ENCODE data around the gene CD276.

Gene CD276

GRCh38 chr15:73704869-73705645 lies 20.9 kb downstream of the CD276 start:
- 45% methylated on average over 13 of the region's 13 CpGs for WGBS (ENCODE audit: insufficient coverage)
- Histone ChIP-seq H3K4me1 (ENCODE audit: control extremely low read depth in 1 of 4, control insufficient read depth in 4 of 4, insufficient read depth in 4 of 4, low read length in 3 of 4) (no peaks in the 10 kb centered on the region), H3K27me3 (replicated peaks in 2 of 5; ENCODE audit: control insufficient read depth in 4 of 5, insufficient read depth in 5 of 5, low read length in 4 of 5) (peaks cover 0 to 5% (median 0%) of the 10 kb centered on the region in 5 experiments), H3K4me3 (ENCODE audit: control insufficient read depth in 1 of 7, extremely low read depth in 1 of 7, insufficient read depth in 4 of 7, low read depth in 2 of 7, low read length in 6 of 7) (no peak overlapping the region), H3K9me3 (ENCODE audit: control extremely low read depth in 1 of 5, control insufficient read depth in 4 of 5, insufficient read depth in 2 of 5, low read depth in 1 of 5, low read length in 4 of 5) (no peaks in the 10 kb centered on the region), H3K36me3 (ENCODE audit: control insufficient read depth in 4 of 4, insufficient read depth in 4 of 4, low read length in 3 of 4) (no peaks in the 10 kb centered on the region), H3K27ac (ENCODE audit: insufficient read depth in 1 of 2, low read depth in 1 of 2, low read length in 2 of 2, poor library complexity in 1 of 2, severe bottlenecking in 2 of 2) (no peak overlapping the region)
- CTCF ChIA-PET, result interaction anchor here (0.7 to 16.8 kb wide), 23 partner anchors 11 to 464 kb away, joined by 3 to 287 read pairs (median 4); partner anchors contain the start of genes CD276 and NPTN
- DNase-seq, result peak; percentile 60 to 76 (median 70)
- POLR2A ChIA-PET, result no interaction called here

- Histone ChIP-seq H3K36me3 (ENCODE audit: control insufficient read depth in 4 of 4, insufficient read depth in 4 of 4, low read length in 3 of 4) (no peaks in the 10 kb centered on the region), H3K4me1 (ENCODE audit: control extremely low read depth in 1 of 4, control insufficient read depth in 4 of 4, insufficient read depth in 4 of 4, low read length in 3 of 4) (peaks cover 0 to 4% (median 2%) of the 10 kb centered on the region in 4 experiments), H3K9me3 (ENCODE audit: control extremely low read depth in 1 of 5, control insufficient read depth in 4 of 5, insufficient read depth in 2 of 5, low read depth in 1 of 5, low read length in 4 of 5) (no peaks in the 10 kb centered on the region), H3K27ac (ENCODE audit: insufficient read depth in 1 of 2, low read depth in 1 of 2, low read length in 2 of 2, poor library complexity in 1 of 2, severe bottlenecking in 2 of 2) (no peak overlapping the region), H3K27me3 (replicated peaks in 2 of 5; ENCODE audit: control insufficient read depth in 4 of 5, insufficient read depth in 5 of 5, low read length in 4 of 5) (peaks cover 0 to 2% (median 0%) of the 10 kb centered on the region in 5 experiments), H3K4me3 (ENCODE audit: control insufficient read depth in 1 of 7, extremely low read depth in 1 of 7, insufficient read depth in 4 of 7, low read depth in 2 of 7, low read length in 6 of 7) (no peak overlapping the region)
- ChIA-PET POLR2A (no interaction called here), CTCF (interaction anchor here (0.8 to 15.4 kb wide), 3 partner anchors 9 to 72 kb away, joined by 3 to 287 read pairs (median 3); partner anchors contain the start of gene NPTN)
- WGBS (ENCODE audit: insufficient coverage), result 100% methylated on average over 6 of the region's 6 CpGs
- DNase-seq, result no peak
Measured at GRCh38 chr15:73708691-73709090, 24.5 kb downstream of the CD276 start.

- Histone ChIP-seq H3K27me3 (replicated peaks in 2 of 5; ENCODE audit: control insufficient read depth in 4 of 5, insufficient read depth in 5 of 5, low read length in 4 of 5) (peaks cover 0 to 2% (median 0%) of the 10 kb centered on the region in 5 experiments), H3K27ac (ENCODE audit: insufficient read depth in 1 of 2, low read depth in 1 of 2, low read length in 2 of 2, poor library complexity in 1 of 2, severe bottlenecking in 2 of 2) (no peak overlapping the region), H3K36me3 (ENCODE audit: control insufficient read depth in 4 of 4, insufficient read depth in 4 of 4, low read length in 3 of 4) (no peaks in the 10 kb centered on the region), H3K4me1 (ENCODE audit: control extremely low read depth in 1 of 4, control insufficient read depth in 4 of 4, insufficient read depth in 4 of 4, low read length in 3 of 4) (peaks cover 0 to 4% (median 2%) of the 10 kb centered on the region in 4 experiments), H3K9me3 (ENCODE audit: control extremely low read depth in 1 of 5, control insufficient read depth in 4 of 5, insufficient read depth in 2 of 5, low read depth in 1 of 5, low read length in 4 of 5) (no peaks in the 10 kb centered on the region), H3K4me3 (ENCODE audit: control insufficient read depth in 1 of 7, extremely low read depth in 1 of 7, insufficient read depth in 4 of 7, low read depth in 2 of 7, low read length in 6 of 7) (no peak overlapping the region)
- DNase-seq, result no peak
- POLR2A ChIA-PET, result no interaction called here
- CTCF ChIA-PET, result interaction anchor here (0.9 to 1.5 kb wide), 2 partner anchors 9 to 13 kb away, joined by 3 to 4 read pairs; no protein-coding TSS in a partner anchor
- 100% methylated on average over 4 of the region's 6 CpGs for WGBS (ENCODE audit: insufficient coverage)
Measured at GRCh38 chr15:73709241-73709640, 25.1 kb downstream of the CD276 start.

GRCh38 chr15:73709686-73710085 lies 25.5 kb downstream of the CD276 start:
- Histone ChIP-seq H3K27ac (ENCODE audit: insufficient read depth in 1 of 2, low read depth in 1 of 2, low read length in 2 of 2, poor library complexity in 1 of 2, severe bottlenecking in 2 of 2) (no peak overlapping the region), H3K9me3 (ENCODE audit: control extremely low read depth in 1 of 5, control insufficient read depth in 4 of 5, insufficient read depth in 2 of 5, low read depth in 1 of 5, low read length in 4 of 5) (no peaks in the 10 kb centered on the region), H3K4me1 (ENCODE audit: control extremely low read depth in 1 of 4, control insufficient read depth in 4 of 4, insufficient read depth in 4 of 4, low read length in 3 of 4) (peaks cover 0 to 4% (median 2%) of the 10 kb centered on the region in 4 experiments), H3K27me3 (replicated peaks in 2 of 5; ENCODE audit: control insufficient read depth in 4 of 5, insufficient read depth in 5 of 5, low read length in 4 of 5) (peaks cover 0 to 2% (median 0%) of the 10 kb centered on the region in 5 experiments), H3K36me3 (ENCODE audit: control insufficient read depth in 4 of 4, insufficient read depth in 4 of 4, low read length in 3 of 4) (no peaks in the 10 kb centered on the region), H3K4me3 (ENCODE audit: control insufficient read depth in 1 of 7, extremely low read depth in 1 of 7, insufficient read depth in 4 of 7, low read depth in 2 of 7, low read length in 6 of 7) (no peak overlapping the region)
- WGBS (ENCODE audit: insufficient coverage), result 93% methylated on average over 3 of the region's 4 CpGs
- ChIA-PET POLR2A (no interaction called here), CTCF (interaction anchor here (1.0 to 1.5 kb wide), 2 partner anchors 9 to 13 kb away, joined by 3 to 4 read pairs; no protein-coding TSS in a partner anchor)
- no peak for DNase-seq

- WGBS (ENCODE audit: insufficient coverage), result 67% methylated on average over 3 of the region's 5 CpGs
- CTCF ChIA-PET, result interaction anchor here (0.7 to 1.5 kb wide), 4 partner anchors 10 to 197 kb away, joined by 3 to 4 read pairs (median 3); no protein-coding TSS in a partner anchor
Measured at GRCh38 chr15:73710321-73710720, 26.1 kb downstream of the CD276 start.

GRCh38 chr15:73711526-73711925 lies 27.3 kb downstream of the CD276 start:
- CTCF ChIA-PET, result interaction anchor here (1.0 to 1.3 kb wide), 6 partner anchors 10 to 152 kb away, joined by 3 to 4 read pairs (median 3); no protein-coding TSS in a partner anchor
- 100% methylated on average over 1 of the region's 4 CpGs for WGBS (ENCODE audit: insufficient coverage)
- peak in 2 of 3 donors; percentile 36 to 49 for DNase-seq
- Histone ChIP-seq H3K4me1 (ENCODE audit: control extremely low read depth in 1 of 4, control insufficient read depth in 4 of 4, insufficient read depth in 4 of 4, low read length in 3 of 4) (peaks cover 0 to 4% (median 2%) of the 10 kb centered on the region in 4 experiments), H3K9me3 (ENCODE audit: control extremely low read depth in 1 of 5, control insufficient read depth in 4 of 5, insufficient read depth in 2 of 5, low read depth in 1 of 5, low read length in 4 of 5) (no peaks in the 10 kb centered on the region), H3K27ac (ENCODE audit: insufficient read depth in 1 of 2, low read depth in 1 of 2, low read length in 2 of 2, poor library complexity in 1 of 2, severe bottlenecking in 2 of 2) (no peak overlapping the region), H3K36me3 (ENCODE audit: control insufficient read depth in 4 of 4, insufficient read depth in 4 of 4, low read length in 3 of 4) (no peaks in the 10 kb centered on the region), H3K4me3 (ENCODE audit: control insufficient read depth in 1 of 7, extremely low read depth in 1 of 7, insufficient read depth in 4 of 7, low read depth in 2 of 7, low read length in 6 of 7) (no peak overlapping the region), H3K27me3 (replicated peaks in 2 of 5; ENCODE audit: control insufficient read depth in 4 of 5, insufficient read depth in 5 of 5, low read length in 4 of 5) (peaks cover 0 to 3% (median 0%) of the 10 kb centered on the region in 5 experiments)
- POLR2A ChIA-PET, result no interaction called here

More at GRCh38 chr15:73710321-73710720, 26.1 kb downstream of the CD276 start:
- Histone ChIP-seq H3K9me3 (ENCODE audit: control extremely low read depth in 1 of 5, control insufficient read depth in 4 of 5, insufficient read depth in 2 of 5, low read depth in 1 of 5, low read length in 4 of 5) (no peaks in the 10 kb centered on the region), H3K27ac (ENCODE audit: insufficient read depth in 1 of 2, low read depth in 1 of 2, low read length in 2 of 2, poor library complexity in 1 of 2, severe bottlenecking in 2 of 2) (no peak overlapping the region), H3K36me3 (ENCODE audit: control insufficient read depth in 4 of 4, insufficient read depth in 4 of 4, low read length in 3 of 4) (no peaks in the 10 kb centered on the region), H3K4me1 (ENCODE audit: control extremely low read depth in 1 of 4, control insufficient read depth in 4 of 4, insufficient read depth in 4 of 4, low read length in 3 of 4) (peaks cover 0 to 4% (median 2%) of the 10 kb centered on the region in 4 experiments), H3K27me3 (replicated peaks in 2 of 5; ENCODE audit: control insufficient read depth in 4 of 5, insufficient read depth in 5 of 5, low read length in 4 of 5) (peaks cover 0 to 2% (median 0%) of the 10 kb centered on the region in 5 experiments), H3K4me3 (ENCODE audit: control insufficient read depth in 1 of 7, extremely low read depth in 1 of 7, insufficient read depth in 4 of 7, low read depth in 2 of 7, low read length in 6 of 7) (no peak overlapping the region)
- DNase-seq, result no peak
- POLR2A ChIA-PET, result interaction anchor here (0.7 kb wide), 1 partner anchor 63 kb away, joined by 3 read pairs; no protein-coding TSS in a partner anchor

GRCh38 chr15:73712107-73712506 lies 27.9 kb downstream of the CD276 start:
- H3K27ac ChIP-seq (ENCODE audit: insufficient read depth in 1 of 2, low read depth in 1 of 2, low read length in 2 of 2, poor library complexity in 1 of 2, severe bottlenecking in 2 of 2), result no peak overlapping the region
- no peak overlapping the region for H3K4me3 ChIP-seq (ENCODE audit: control insufficient read depth in 1 of 7, extremely low read depth in 1 of 7, insufficient read depth in 4 of 7, low read depth in 2 of 7, low read length in 6 of 7)
- H3K27me3 ChIP-seq (replicated peaks in 2 of 5; ENCODE audit: control insufficient read depth in 4 of 5, insufficient read depth in 5 of 5, low read length in 4 of 5), result peaks cover 0 to 4% (median 0%) of the 10 kb centered on the region in 5 experiments
- H3K36me3 ChIP-seq (ENCODE audit: control insufficient read depth in 4 of 4, insufficient read depth in 4 of 4, low read length in 3 of 4), result no peaks in the 10 kb centered on the region
- H3K4me1 ChIP-seq (ENCODE audit: control extremely low read depth in 1 of 4, control insufficient read depth in 4 of 4, insufficient read depth in 4 of 4, low read length in 3 of 4), result peaks cover 0 to 4% (median 2%) of the 10 kb centered on the region in 4 experiments
- DNase-seq, result no peak
- CTCF ChIA-PET, result interaction anchor here (1.0 to 1.3 kb wide), 6 partner anchors 9 to 153 kb away, joined by 3 to 4 read pairs (median 3); no protein-coding TSS in a partner anchor
- POLR2A ChIA-PET, result no interaction called here
- no peaks in the 10 kb centered on the region for H3K9me3 ChIP-seq (ENCODE audit: control extremely low read depth in 1 of 5, control insufficient read depth in 4 of 5, insufficient read depth in 2 of 5, low read depth in 1 of 5, low read length in 4 of 5)

Measured in common myeloid progenitor, CD34-positive (primary cell).